ENCODE results near the gene CITED4. TPM values are rescaled to one million over a fixed set of nuclear protein-coding genes. Genes with fewer than 3 reads are reported as not detected.

Gene CITED4
- total RNA-seq, 2 donors from 2014 or later: 53.5 to 55.9 TPM

DNA sequence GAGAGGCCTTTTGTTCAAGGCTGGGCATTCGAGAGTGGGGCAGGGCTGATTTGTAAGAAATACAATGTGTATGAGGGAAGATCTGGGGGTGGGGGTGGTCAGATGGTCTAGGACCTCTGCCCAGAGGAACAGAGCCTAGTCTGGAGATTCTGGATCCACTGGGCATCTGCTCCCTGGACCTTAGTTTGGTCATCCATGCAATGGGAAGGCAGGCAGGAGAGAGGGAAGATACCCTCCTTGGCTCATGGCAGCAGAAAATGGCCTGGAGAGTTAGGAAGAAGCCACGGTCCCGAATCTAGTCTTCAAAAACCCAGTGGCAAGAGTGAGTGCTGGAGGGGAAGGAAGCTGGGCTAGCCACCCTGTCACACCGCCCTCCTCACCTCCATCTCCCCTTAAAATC, 38.8 kb downstream of the CITED4 start:
- peaks cover 31 to 67% of the 10 kb centered on the region in 2 donors for H3K4me1 ChIP-seq (ENCODE audit: control insufficient read depth in 1 of 2, low read depth in 2 of 2)
- ATAC-seq (ENCODE audit: insufficient number of reproducible peaks, low FRiP score, low read depth): no peak
- no peaks in the 10 kb centered on the region for H3K36me3 ChIP-seq

DNA sequence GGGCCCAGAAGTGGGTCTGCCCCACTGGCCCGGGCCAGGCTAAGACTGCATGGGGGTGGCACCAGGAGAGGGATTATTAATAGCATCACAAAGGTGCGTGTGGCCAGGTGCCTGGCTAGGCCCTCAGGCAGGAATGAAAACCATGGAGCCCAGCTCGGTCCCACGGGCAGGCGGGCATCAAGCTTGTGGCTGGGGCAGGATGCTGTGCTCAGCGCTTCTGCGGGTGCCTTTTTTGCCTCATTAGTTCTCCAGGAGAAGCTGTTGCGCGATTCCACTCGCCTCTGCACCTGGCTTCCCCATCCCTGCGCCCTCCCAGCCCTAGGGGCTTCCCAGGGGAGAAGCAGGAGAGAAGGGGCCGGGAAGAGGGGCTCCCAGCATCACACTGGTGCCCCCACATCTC, 39.3 kb downstream of the CITED4 start:
- DNase-seq (ENCODE audit: low spot score): no peak
- H3K27ac ChIP-seq: peak overlapping the region in 1 of 2 donors; percentile 77

More for the DNA sequence above, 38.8 kb downstream of the CITED4 start:
- DNase-seq (ENCODE audit: low spot score): no peak
- Histone ChIP-seq H3K27me3 (replicated peaks; ENCODE audit: insufficient read depth) (no peaks in the 10 kb centered on the region), H3K9me3 (no peaks in the 10 kb centered on the region), H3K27ac (peak overlapping the region; percentile 77 to 88), H3K4me3 (no peak overlapping the region)
- TF ChIP-seq, protein P1, sequence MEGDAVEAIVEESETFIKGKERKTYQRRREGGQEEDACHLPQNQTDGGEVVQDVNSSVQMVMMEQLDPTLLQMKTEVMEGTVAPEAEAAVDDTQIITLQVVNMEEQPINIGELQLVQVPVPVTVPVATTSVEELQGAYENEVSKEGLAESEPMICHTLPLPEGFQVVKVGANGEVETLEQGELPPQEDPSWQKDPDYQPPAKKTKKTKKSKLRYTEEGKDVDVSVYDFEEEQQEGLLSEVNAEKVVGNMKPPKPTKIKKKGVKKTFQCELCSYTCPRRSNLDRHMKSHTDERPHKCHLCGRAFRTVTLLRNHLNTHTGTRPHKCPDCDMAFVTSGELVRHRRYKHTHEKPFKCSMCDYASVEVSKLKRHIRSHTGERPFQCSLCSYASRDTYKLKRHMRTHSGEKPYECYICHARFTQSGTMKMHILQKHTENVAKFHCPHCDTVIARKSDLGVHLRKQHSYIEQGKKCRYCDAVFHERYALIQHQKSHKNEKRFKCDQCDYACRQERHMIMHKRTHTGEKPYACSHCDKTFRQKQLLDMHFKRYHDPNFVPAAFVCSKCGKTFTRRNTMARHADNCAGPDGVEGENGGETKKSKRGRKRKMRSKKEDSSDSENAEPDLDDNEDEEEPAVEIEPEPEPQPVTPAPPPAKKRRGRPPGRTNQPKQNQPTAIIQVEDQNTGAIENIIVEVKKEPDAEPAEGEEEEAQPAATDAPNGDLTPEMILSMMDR (IDR thresholded peaks at IDR 0.05): no peak

DNA sequence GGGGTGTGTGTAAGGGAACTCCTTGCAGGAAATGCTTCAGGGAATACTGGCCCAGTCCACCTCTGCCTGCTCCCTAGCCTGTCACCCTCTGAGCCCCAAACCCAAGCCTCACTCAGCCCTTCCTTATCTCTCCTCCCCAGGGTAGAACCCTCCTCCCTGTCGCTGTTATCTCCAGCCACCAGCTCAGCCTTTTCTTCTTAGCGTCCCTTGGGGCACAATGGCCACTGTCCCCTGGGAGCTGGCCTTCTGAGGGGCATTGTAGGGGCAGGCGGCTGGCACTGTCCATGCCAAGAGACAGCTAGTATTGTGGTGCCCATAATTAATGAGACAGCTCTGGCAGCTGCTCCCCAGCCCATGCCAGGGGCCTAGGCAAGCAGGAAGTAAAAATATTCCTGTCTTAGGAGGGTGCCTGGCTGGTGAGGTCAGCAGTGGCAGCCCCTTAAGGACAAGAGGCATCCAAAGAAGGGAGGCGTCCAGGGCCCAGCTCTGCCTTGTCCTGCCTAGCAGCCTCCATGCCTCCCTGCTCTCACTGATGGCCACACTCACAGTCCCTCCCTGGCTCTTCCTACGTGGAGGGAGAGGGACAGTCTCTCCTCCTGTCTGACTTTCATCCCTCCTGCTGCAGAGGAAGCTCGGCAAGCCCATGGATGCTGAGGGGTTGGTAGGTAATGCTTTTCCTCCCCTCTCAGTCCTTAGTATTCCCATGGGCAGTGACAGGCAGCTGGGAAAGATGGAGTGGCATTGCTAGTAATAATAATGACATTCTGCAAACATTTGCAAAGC, 41.1 kb downstream of the CITED4 start:
- Histone ChIP-seq H3K4me1 (ENCODE audit: control insufficient read depth in 1 of 2, low read depth in 2 of 2) (peaks cover 31 to 56% of the 10 kb centered on the region in 2 donors), H3K4me3 (no peak overlapping the region), H3K36me3 (no peaks in the 10 kb centered on the region), H3K27me3 (replicated peaks; ENCODE audit: insufficient read depth) (no peaks in the 10 kb centered on the region), H3K9me3 (no peaks in the 10 kb centered on the region), H3K27ac (peak overlapping the region; percentile 64 to 74)
- no peak for ATAC-seq (ENCODE audit: insufficient number of reproducible peaks, low FRiP score, low read depth)
- DNase-seq (ENCODE audit: low spot score): no peak
- TF ChIP-seq, protein P1 (IDR thresholded peaks at IDR 0.05): no peak

More for the DNA sequence above, 39.3 kb downstream of the CITED4 start:
- Histone ChIP-seq H3K36me3 (no peaks in the 10 kb centered on the region), H3K4me3 (no peak overlapping the region), H3K4me1 (ENCODE audit: control insufficient read depth in 1 of 2, low read depth in 2 of 2) (peaks cover 31 to 63% of the 10 kb centered on the region in 2 donors), H3K27me3 (replicated peaks; ENCODE audit: insufficient read depth) (no peaks in the 10 kb centered on the region), H3K9me3 (no peaks in the 10 kb centered on the region)
- ATAC-seq (ENCODE audit: insufficient number of reproducible peaks, low FRiP score, low read depth): no peak
- TF ChIP-seq, protein P1 (IDR thresholded peaks at IDR 0.05): no peak

DNA sequence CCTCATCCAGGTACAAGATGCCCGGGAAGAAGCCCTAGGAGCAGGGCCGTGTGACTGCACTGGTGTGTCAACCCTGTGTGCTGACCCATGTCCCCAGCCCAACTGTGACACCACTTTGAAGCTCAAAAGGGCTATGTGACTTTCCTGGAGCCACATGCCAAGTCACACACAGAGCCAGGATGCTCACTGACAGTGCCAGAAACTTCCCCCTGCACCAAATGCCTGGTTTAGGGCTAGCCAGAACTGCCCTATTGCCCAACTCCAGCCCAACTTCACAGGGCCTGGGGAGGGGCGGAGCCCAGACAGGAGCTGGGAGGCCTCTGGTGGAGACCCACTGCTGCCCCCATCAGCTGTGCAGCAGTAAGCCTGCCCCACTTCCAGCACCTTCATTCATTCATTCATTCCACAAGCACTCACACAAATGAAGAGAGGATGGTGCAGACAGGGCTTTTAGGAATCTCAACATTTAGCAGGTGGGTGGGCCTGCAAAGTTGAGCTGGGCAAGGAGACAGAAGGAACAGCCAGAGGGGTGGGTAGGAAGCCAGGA, 41.8 kb downstream of the CITED4 start:
- ATAC-seq (ENCODE audit: insufficient number of reproducible peaks, low FRiP score, low read depth) (no peak), DNase-seq (ENCODE audit: low spot score) (no peak)
- Histone ChIP-seq H3K9me3 (no peaks in the 10 kb centered on the region), H3K4me3 (no peak overlapping the region), H3K4me1 (ENCODE audit: control insufficient read depth in 1 of 2, low read depth in 2 of 2) (peaks cover 27 to 48% of the 10 kb centered on the region in 2 donors), H3K27ac (peak overlapping the region; percentile 64 to 74), H3K36me3 (no peaks in the 10 kb centered on the region), H3K27me3 (replicated peaks; ENCODE audit: insufficient read depth) (no peaks in the 10 kb centered on the region)
- TF ChIP-seq, protein P1 (IDR thresholded peaks at IDR 0.05): no peak

DNA sequence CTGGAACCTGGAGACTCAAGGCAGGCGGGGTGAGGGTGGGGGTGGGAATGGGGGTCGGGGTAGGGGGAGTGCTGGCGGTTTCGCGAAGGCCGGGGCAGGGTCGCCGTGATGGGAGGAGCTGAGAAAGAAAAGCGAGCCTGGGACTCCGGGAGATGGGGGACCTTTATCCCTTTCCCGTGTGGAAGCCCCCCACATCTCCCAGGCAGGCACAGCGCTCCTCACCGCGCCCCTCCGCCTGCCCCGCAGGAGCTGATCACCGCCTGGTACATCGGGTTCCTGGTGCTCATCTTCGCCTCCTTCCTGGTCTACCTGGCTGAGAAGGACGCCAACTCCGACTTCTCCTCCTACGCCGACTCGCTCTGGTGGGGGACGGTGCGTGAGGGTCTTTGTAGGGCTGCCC, 43.1 kb downstream of the CITED4 start:
- Histone ChIP-seq H3K9me3 (no peaks in the 10 kb centered on the region), H3K36me3 (no peaks in the 10 kb centered on the region), H3K27ac (no peak overlapping the region), H3K4me1 (ENCODE audit: control insufficient read depth in 1 of 2, low read depth in 2 of 2) (peaks cover 14 to 36% of the 10 kb centered on the region in 2 donors), H3K4me3 (no peak overlapping the region), H3K27me3 (replicated peaks; ENCODE audit: insufficient read depth) (no peaks in the 10 kb centered on the region)
- TF ChIP-seq, protein P1 (IDR thresholded peaks at IDR 0.05): no peak
- no peak for ATAC-seq (ENCODE audit: insufficient number of reproducible peaks, low FRiP score, low read depth)
- no peak for DNase-seq (ENCODE audit: low spot score)

Measured in thoracic aorta (tissue), 2 donors.